ENCODE results near the gene P2RX1. TPM values are rescaled to one million over a fixed set of nuclear protein-coding genes. Genes with fewer than 3 reads are reported as not detected.

Gene P2RX1
- total and polyA plus RNA-seq, 4 donors = 0.44 to 5.2 (median 0.64) TPM

DNA sequence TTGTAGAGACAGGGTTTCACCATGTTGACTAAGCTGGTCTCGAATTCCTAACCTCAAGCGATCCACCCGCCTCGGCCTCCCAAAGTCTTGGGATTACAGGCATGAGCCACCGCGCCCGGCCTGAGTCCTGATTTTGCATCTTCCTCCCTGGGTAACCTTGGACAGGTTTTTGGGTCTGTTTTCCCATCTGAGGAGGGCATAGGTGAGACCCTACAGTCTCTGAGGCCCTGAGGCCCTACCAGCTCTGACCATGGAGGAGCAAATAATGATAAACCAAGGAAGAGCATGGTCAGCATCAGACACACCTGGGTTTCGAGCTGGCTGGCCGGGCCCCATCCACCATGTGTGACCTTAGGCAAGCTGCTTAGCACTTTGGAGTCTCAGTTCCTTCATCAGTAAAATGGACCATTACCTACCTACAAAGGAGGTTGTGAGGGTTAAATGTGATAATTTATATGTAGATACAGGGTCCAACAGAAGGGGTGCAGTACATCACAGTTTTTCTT, 69.0 kb downstream of the P2RX1 start:
- H3K36me3 ChIP-seq (ENCODE audit: control insufficient read depth in 4 of 4, insufficient read depth in 3 of 4, low read depth in 1 of 4, low read length in 3 of 4) = peaks cover 0 to 7% (median 2%) of the 10 kb centered on the region in 4 donors
- TF ChIP-seq, protein P1, sequence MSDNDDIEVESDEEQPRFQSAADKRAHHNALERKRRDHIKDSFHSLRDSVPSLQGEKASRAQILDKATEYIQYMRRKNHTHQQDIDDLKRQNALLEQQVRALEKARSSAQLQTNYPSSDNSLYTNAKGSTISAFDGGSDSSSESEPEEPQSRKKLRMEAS (IDR thresholded peaks at IDR 0.05) = no peak
- TF ChIP-seq FOXA2 (IDR thresholded peaks at IDR 0.05) (no peak), NR2F2 (IDR thresholded peaks at IDR 0.05) (no peak), RXRA (IDR thresholded peaks at IDR 0.05) (no peak), GABPA (IDR thresholded peaks at IDR 0.05 in 1 of 2, conservative IDR thresholded peaks at IDR 0.05 in 1 of 2) (no peak), SP1 (IDR thresholded peaks at IDR 0.05) (no peak), FOXA1 (IDR thresholded peaks at IDR 0.05) (no peak)
- TF ChIP-seq, protein P2, sequence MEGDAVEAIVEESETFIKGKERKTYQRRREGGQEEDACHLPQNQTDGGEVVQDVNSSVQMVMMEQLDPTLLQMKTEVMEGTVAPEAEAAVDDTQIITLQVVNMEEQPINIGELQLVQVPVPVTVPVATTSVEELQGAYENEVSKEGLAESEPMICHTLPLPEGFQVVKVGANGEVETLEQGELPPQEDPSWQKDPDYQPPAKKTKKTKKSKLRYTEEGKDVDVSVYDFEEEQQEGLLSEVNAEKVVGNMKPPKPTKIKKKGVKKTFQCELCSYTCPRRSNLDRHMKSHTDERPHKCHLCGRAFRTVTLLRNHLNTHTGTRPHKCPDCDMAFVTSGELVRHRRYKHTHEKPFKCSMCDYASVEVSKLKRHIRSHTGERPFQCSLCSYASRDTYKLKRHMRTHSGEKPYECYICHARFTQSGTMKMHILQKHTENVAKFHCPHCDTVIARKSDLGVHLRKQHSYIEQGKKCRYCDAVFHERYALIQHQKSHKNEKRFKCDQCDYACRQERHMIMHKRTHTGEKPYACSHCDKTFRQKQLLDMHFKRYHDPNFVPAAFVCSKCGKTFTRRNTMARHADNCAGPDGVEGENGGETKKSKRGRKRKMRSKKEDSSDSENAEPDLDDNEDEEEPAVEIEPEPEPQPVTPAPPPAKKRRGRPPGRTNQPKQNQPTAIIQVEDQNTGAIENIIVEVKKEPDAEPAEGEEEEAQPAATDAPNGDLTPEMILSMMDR (IDR thresholded peaks at IDR 0.05; ENCODE audit: low read depth, low read length, missing input control) = no peak
- H3K9me3 ChIP-seq (ENCODE audit: control insufficient read depth in 4 of 4, low read length in 3 of 4) = no peaks in the 10 kb centered on the region
- no peak overlapping the region for H3K4me3 ChIP-seq (ENCODE audit: low read depth in 1 of 3, low read length in 3 of 3)
- no peaks in the 10 kb centered on the region for H3K27me3 ChIP-seq (ENCODE audit: control insufficient read depth in 4 of 4, insufficient read depth in 4 of 4, low read length in 3 of 4)
- WGBS = 94% methylated on average over 9 of the region's 9 CpGs
- H3K4me1 ChIP-seq (ENCODE audit: control insufficient read depth in 4 of 4, insufficient read depth in 4 of 4, low read length in 3 of 4) = peaks cover 0 to 18% (median 8%) of the 10 kb centered on the region in 4 donors
- H3K27ac ChIP-seq (ENCODE audit: low read depth in 1 of 2, low read length in 2 of 2) = no peak overlapping the region
- no peak for DNase-seq (ENCODE audit: low spot score)
- H3K9ac ChIP-seq (ENCODE audit: low read depth in 1 of 2, low read length in 2 of 2) = no peak overlapping the region

Other genes with a start within 250 kb of the P2RX1 start
- gene TAX1BP3, start 247.9 kb downstream of the P2RX1 start, total RNA-seq = 10 to 100 TPM; 11.9 to 19.8 TPM
- 10 to 100 TPM; 20.1 to 27.7 TPM for gene TAX1BP3, start 247.9 kb downstream of the P2RX1 start, polyA plus RNA-seq
- 10 to 100 TPM; 12.3 to 15.3 TPM for gene EMC6, start 247.7 kb downstream of the P2RX1 start, total RNA-seq
- gene EMC6, start 247.7 kb downstream of the P2RX1 start, polyA plus RNA-seq = 100 to 1,000 TPM in 1 of 2 donors, 10 to 100 TPM in 1; 80.0 to 107 TPM
- 1 to 10 TPM; 1.2 to 1.8 TPM for gene P2RX5, start 220.3 kb downstream of the P2RX1 start, total RNA-seq
- gene P2RX5, start 220.3 kb downstream of the P2RX1 start, polyA plus RNA-seq = 1 to 10 TPM in 1 of 2 donors, under 1 TPM in 1; 0.31 to 1.1 TPM
- gene HASPIN, start 192.6 kb downstream of the P2RX1 start, total RNA-seq = 1 to 10 TPM in 1 of 2 donors, under 1 TPM in 1; 0.08 to 5.8 TPM
- gene HASPIN, start 192.6 kb downstream of the P2RX1 start, polyA plus RNA-seq = under 1 TPM in 1 of 2 donors, not detected in 1; 0.28 TPM
- 10 to 100 TPM in 1 of 2 donors, 1 to 10 TPM in 1; 6.5 to 13.9 TPM for gene ITGAE, start 115.3 kb downstream of the P2RX1 start, total RNA-seq
- 10 to 100 TPM; 10.3 to 17.7 TPM for gene ITGAE, start 115.3 kb downstream of the P2RX1 start, polyA plus RNA-seq
- 10 to 100 TPM; 11.8 to 17.1 TPM for gene NCBP3, start 70.2 kb downstream of the P2RX1 start, total RNA-seq
- 1 to 10 TPM; 4.6 to 4.8 TPM for gene NCBP3, start 70.2 kb downstream of the P2RX1 start, polyA plus RNA-seq
- gene CAMKK1, start 23.4 kb downstream of the P2RX1 start, total RNA-seq = under 1 TPM; 0.51 to 0.67 TPM
- under 1 TPM; 0.24 to 0.48 TPM for gene CAMKK1, start 23.4 kb downstream of the P2RX1 start, polyA plus RNA-seq
- 10 to 100 TPM in 1 of 2 donors, 1 to 10 TPM in 1; 4.6 to 17.1 TPM for gene ATP2A3, start 48.0 kb upstream of the P2RX1 start, total RNA-seq
- 1 to 10 TPM; 1.4 to 1.8 TPM for gene ATP2A3, start 48.0 kb upstream of the P2RX1 start, polyA plus RNA-seq
- gene ZZEF1, start 226.6 kb upstream of the P2RX1 start, total RNA-seq = 10 to 100 TPM; 20.9 to 45.9 TPM
- 1 to 10 TPM; 3.5 to 7.0 TPM for gene ZZEF1, start 226.6 kb upstream of the P2RX1 start, polyA plus RNA-seq
- 10 to 100 TPM; 19.7 to 25.3 TPM for gene CYB5D2, start 226.7 kb upstream of the P2RX1 start, total RNA-seq
- gene CYB5D2, start 226.7 kb upstream of the P2RX1 start, polyA plus RNA-seq = 10 to 100 TPM; 13.9 to 20.9 TPM